GM23248 (cell line): Measurements from ENCODE around the gene THADA. TPM values are rescaled to one million over a fixed set of nuclear protein-coding genes. Genes with fewer than 3 reads are reported as not detected.
A peak's percentile ranks its signal among the peaks of the same experiment; 100 is the strongest.

Experiments
- DNase-seq: peaks from one replicate; pipeline ENCODE4 v3.0.0-alpha.2; 2015
- H2AFZ ChIP-seq: fragments of 200-600 bp; sonication (generic); 2 replicates; pipeline ENCODE4 v1.6.1; 2016; ENCODE audit warnings: antibody characterized with exemption
- H3F3A ChIP-seq: fragments of 200-600 bp; sonication (generic); 2 replicates; pipeline ENCODE4 v1.6.1; 2016; ENCODE audit warnings: mild to moderate bottlenecking, antibody characterized with exemption, mixed run types; ENCODE audit not compliant: insufficient read depth
- H3K27ac ChIP-seq: fragments of 200-600 bp; sonication (generic); 2 replicates; pipeline ENCODE4 v1.5.1; 2016; ENCODE audit warnings: mild to moderate bottlenecking
- H3K27me3 ChIP-seq: fragments of 200-600 bp; sonication (generic); replicated peaks from 2 replicates; pipeline ENCODE4 v1.6.1; 2016; ENCODE audit warnings: mild to moderate bottlenecking; ENCODE audit not compliant: insufficient read depth
- H3K36me3 ChIP-seq: fragments of 200-600 bp; sonication (generic); 2 replicates; pipeline ENCODE4 v1.6.1; 2016; ENCODE audit warnings: low read depth, mild to moderate bottlenecking
- H3K4me1 ChIP-seq: fragments of 200-600 bp; sonication (generic); 2 replicates; pipeline ENCODE4 v1.6.1; 2016; ENCODE audit warnings: mild to moderate bottlenecking; ENCODE audit not compliant: insufficient read depth
- H3K4me2 ChIP-seq: fragments of 200-600 bp; sonication (generic); one replicate; pipeline ENCODE4 v1.6.1; 2016; ENCODE audit warnings: mild to moderate bottlenecking; ENCODE audit not compliant: unreplicated experiment
- H3K4me3 ChIP-seq: fragments of 200-600 bp; sonication (generic); 2 replicates; pipeline ENCODE4 v1.5.1; 2016; ENCODE audit warnings: mild to moderate bottlenecking
- H3K79me2 ChIP-seq: fragments of 200-600 bp; sonication (generic); 2 replicates; pipeline ENCODE4 v1.6.1; 2016; ENCODE audit warnings: mild to moderate bottlenecking; ENCODE audit not compliant: insufficient read depth
- H3K9ac ChIP-seq: fragments of 200-600 bp; sonication (generic); 2 replicates; pipeline ENCODE4 v1.6.1; 2016; ENCODE audit warnings: mild to moderate bottlenecking
- H3K9me2 ChIP-seq: fragments of 200-600 bp; sonication (generic); 2 replicates; pipeline ENCODE4 v1.6.1; 2016; ENCODE audit warnings: mixed run types, mild to moderate bottlenecking, moderate library complexity; ENCODE audit not compliant: insufficient read depth
- H3K9me3 ChIP-seq: fragments of 200-600 bp; sonication (generic); one replicate; pipeline ENCODE4 v1.6.1; 2017; ENCODE audit warnings: low read depth
- H4K20me1 ChIP-seq: fragments of 200-600 bp; sonication (generic); 2 replicates; pipeline ENCODE4 v1.6.0; 2016; ENCODE audit not compliant: insufficient read depth
- EZH2 ChIP-seq: fragments of 200-600 bp; sonication (generic); IDR thresholded peaks from 2 replicates; pipeline ENCODE4 v1.6.1; 2018; ENCODE audit warnings: antibody characterized with exemption, mild to moderate bottlenecking; ENCODE audit not compliant: insufficient read depth, poor library complexity, severe bottlenecking
- EZH2phosphoT487 ChIP-seq: fragments of 200-600 bp; sonication (generic); IDR thresholded peaks from 2 replicates; pipeline ENCODE4 v1.6.1; 2018; ENCODE audit warnings: antibody characterized with exemption, moderate library complexity, mild to moderate bottlenecking, low read depth; ENCODE audit not compliant: insufficient read depth
- WGBS, 2 experiments: methylation state at CpG; one replicate each; pipeline ENCODE4 v1.1.6; 2015 to 2017; ENCODE audit warnings: low lambda C conversion rate in 2 of 2, low coverage in 1 of 2; ENCODE audit errors: missing lambda C conversion rate in 2 of 2; 5-methylcytosine and 5-hydroxymethylcytosine counted together
- in situ Hi-C: fragments of 300-500 bp; cut with MboI; formaldehyde crosslinking; loops from 2 replicates; pipeline ENCODE4 v1.15.0; 2020
- polyA plus RNA-seq: library from polyadenylated mRNA; unstranded; fragments of >200 nt; fragmentation: Nextera tagmentation; extraction: Ambion mirVana; gene quantifications from 2 replicates; pipeline ENCODE4 v1.2.1, GENCODE V29; 2016
- total RNA-seq: library from RNA; depleted of rRNA; stranded (reverse); fragments of >200 nt; shearing (Covaris generic); gene quantifications from 2 replicates; pipeline ENCODE4 v1.2.3, GENCODE V29; 2014

The THADA gene
- total and polyA plus RNA-seq, 2 experiments from 2014 or later: 14.1 to 15.8 TPM

DNA sequence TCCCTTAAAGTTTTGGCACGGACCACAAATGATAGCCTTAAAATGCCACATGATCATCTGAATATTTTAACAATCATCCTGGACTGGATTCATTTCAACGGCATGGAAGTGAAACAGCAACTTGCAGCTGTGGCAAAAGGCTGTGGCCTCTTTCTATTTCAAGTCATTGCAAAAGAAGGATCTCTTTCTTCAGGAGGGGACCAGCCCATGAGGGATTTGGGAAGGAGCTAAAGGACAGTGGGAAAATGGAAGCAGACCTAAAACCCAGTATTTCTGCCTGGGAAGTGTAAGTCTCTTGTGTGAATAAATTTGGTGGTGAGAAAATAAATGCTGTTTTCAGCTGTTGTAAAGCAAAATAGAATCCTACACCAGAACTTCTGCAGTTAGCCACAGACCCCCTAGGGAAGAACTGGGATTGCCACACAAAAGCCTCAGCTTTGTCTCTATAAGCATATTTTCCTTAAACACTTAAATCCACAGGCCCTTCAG is 262.1 kb downstream of the THADA start:
- H3K4me3 ChIP-seq: no peak overlapping the region; the same call in 1 of the 2 replicates
- in situ Hi-C loops: no loop called here
- no peaks in the 10 kb centered on the region for H3K9me2 ChIP-seq
- no peaks in the 10 kb centered on the region for H3K79me2 ChIP-seq
- H3K4me1 ChIP-seq: peaks cover 16% of the 10 kb centered on the region
- peak overlapping the region; percentile 62 for H3K4me2 ChIP-seq
- peak; percentile 61 for DNase-seq
- TF ChIP-seq EZH2: no peak
- TF ChIP-seq EZH2phosphoT487: no peak
- H3F3A ChIP-seq: no peaks in the 10 kb centered on the region
- H3K27ac ChIP-seq: peak overlapping the region; percentile 50
- peak overlapping the region; percentile 49 for H3K9ac ChIP-seq
- H3K9me3 ChIP-seq: no peaks in the 10 kb centered on the region
- WGBS, 2 experiments: 9 to 11% methylated on average over 2 of the region's 2 CpGs
- H4K20me1 ChIP-seq: no peaks in the 10 kb centered on the region
- H2AFZ ChIP-seq: peak overlapping the region; percentile 11
- no peaks in the 10 kb centered on the region for H3K36me3 ChIP-seq
- no peaks in the 10 kb centered on the region for H3K27me3 ChIP-seq

DNA sequence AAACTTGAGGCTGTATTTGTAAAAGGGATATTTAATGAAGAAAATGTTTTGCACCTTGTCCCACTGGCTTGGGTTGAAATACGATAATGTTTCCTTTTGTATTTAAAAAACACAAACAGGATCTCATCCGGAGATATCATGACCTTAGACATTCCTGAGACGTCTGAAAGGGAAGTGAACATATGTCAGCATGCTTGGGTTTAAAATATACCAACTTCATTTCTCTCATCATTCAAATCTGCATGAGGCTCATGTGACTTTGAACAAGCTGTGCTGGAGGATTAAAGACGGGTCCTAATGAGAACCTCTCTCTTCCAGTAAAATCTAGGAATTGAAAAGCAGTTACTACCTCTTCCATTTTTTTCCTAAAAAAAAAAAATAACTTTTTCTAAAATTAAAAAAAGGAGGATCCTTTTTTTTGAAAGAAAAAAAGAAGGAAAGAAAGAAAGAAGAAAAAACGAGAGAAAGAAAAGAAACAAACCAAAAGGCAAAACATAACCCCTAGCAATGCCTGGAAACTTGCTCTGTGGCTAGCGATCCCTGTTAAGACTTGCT is 262.7 kb downstream of the THADA start:
- Histone ChIP-seq H3K36me3 (no peaks in the 10 kb centered on the region), H3F3A (no peaks in the 10 kb centered on the region), H4K20me1 (no peaks in the 10 kb centered on the region), H3K79me2 (no peaks in the 10 kb centered on the region), H3K9ac (peak overlapping the region; percentile 49), H3K4me2 (peak overlapping the region; percentile 62), H3K4me3 (no peak overlapping the region; the same call in 1 of the 2 replicates), H2AFZ (peak overlapping the region; percentile 11), H3K4me1 (peaks cover 16% of the 10 kb centered on the region), H3K9me3 (no peaks in the 10 kb centered on the region), H3K27ac (peak overlapping the region; percentile 50), H3K9me2 (no peaks in the 10 kb centered on the region), H3K27me3 (no peaks in the 10 kb centered on the region)
- DNase-seq: no peak
- TF ChIP-seq EZH2 (no peak), EZH2phosphoT487 (no peak)
- in situ Hi-C loops: no loop called here
- WGBS, 2 experiments: 31 to 32% methylated on average over 6 of the region's 6 CpGs

DNA sequence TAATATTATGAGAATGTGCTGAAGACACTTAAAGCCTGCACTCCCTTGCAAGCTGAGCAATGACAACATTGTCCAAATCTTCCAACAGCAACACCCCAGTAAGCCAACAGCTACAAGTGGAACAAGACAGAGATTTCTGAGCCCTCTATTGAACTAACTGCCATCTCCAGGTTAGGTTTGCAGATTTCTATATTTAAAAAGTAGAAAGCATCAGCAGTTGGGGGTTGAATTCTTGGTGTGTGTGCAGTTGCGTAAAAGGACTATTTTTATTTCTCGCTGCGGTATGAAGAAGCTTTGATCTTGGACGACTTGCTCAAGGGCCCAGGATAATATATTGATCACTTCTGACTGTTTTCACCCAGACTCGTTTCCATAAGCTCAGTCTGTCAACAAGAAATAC is 263.2 kb downstream of the THADA start:
- Histone ChIP-seq H3K4me3 (no peak overlapping the region), H3K4me2 (peak overlapping the region; percentile 62), H2AFZ (no peak overlapping the region), H3K4me1 (peaks cover 16% of the 10 kb centered on the region), H3K27me3 (no peaks in the 10 kb centered on the region), H3K9me3 (no peaks in the 10 kb centered on the region), H3K9ac (peak overlapping the region; percentile 49; the same call in 1 of the 2 replicates), H3F3A (no peaks in the 10 kb centered on the region), H3K27ac (no peak overlapping the region), H3K79me2 (no peaks in the 10 kb centered on the region), H3K36me3 (no peaks in the 10 kb centered on the region), H4K20me1 (no peaks in the 10 kb centered on the region), H3K9me2 (no peaks in the 10 kb centered on the region)
- WGBS, 2 experiments: 59 to 61% methylated on average over 5 of the region's 5 CpGs
- DNase-seq: no peak
- TF ChIP-seq EZH2phosphoT487 (no peak), EZH2 (no peak)
- in situ Hi-C loops: no loop called here

DNA sequence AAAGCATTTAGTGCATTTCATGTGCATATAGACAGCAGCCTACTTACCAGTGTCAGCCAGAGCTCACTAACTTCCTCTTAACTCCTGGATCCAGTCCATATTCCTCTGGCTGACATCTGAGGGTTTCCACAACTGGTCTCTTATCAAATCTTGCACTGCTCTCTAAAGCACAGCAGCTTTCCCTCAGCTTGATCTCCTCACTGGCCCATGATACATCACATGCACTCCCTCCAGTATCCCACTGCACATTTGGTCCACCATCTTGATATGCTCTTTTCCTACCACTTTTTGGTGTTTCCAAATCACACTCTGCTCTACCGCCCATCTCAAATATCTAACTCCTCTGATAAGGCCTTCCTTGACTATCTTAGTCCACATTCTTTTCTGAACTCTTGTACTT is 264.4 kb downstream of the THADA start:
- H3K36me3 ChIP-seq: no peaks in the 10 kb centered on the region
- H3K27me3 ChIP-seq: no peaks in the 10 kb centered on the region
- H4K20me1 ChIP-seq: no peaks in the 10 kb centered on the region
- in situ Hi-C loops: no loop called here
- no peak overlapping the region for H3K27ac ChIP-seq
- peaks cover 16% of the 10 kb centered on the region for H3K4me1 ChIP-seq
- no peak overlapping the region for H3K4me3 ChIP-seq
- H3K9me3 ChIP-seq: no peaks in the 10 kb centered on the region
- no peak overlapping the region for H2AFZ ChIP-seq
- TF ChIP-seq EZH2 (no peak), EZH2phosphoT487 (no peak)
- 97 to 100% methylated on average over 1 of the region's 1 CpG for WGBS, 2 experiments
- no peak for DNase-seq
- no peaks in the 10 kb centered on the region for H3F3A ChIP-seq
- H3K4me2 ChIP-seq: no peak overlapping the region
- no peaks in the 10 kb centered on the region for H3K79me2 ChIP-seq
- no peaks in the 10 kb centered on the region for H3K9me2 ChIP-seq
- no peak overlapping the region for H3K9ac ChIP-seq

DNA sequence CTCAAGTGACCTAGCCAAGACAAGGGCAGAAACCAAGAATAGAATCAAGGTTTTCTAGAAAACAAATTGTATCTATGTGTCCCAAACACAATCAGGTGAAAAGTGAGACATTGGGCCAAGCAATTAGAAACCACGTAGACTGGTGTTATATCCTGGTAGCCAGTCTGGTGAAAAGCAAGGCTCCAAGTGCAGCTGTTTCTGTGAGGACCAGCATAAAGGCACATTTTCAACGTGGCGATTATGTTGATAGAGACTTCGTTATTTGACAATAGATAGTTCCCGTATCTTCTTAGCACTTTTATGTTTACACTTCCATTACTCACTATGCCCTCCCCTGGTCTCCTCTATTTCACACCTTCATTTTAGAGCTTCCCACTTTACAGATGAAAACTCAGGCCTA is 266.2 kb downstream of the THADA start:
- TF ChIP-seq EZH2 (no peak), EZH2phosphoT487 (no peak)
- Histone ChIP-seq H3K4me3 (no peak overlapping the region), H4K20me1 (no peaks in the 10 kb centered on the region), H2AFZ (no peak overlapping the region), H3K36me3 (no peaks in the 10 kb centered on the region), H3K27me3 (no peaks in the 10 kb centered on the region), H3F3A (peaks cover 5% of the 10 kb centered on the region; the same call in 1 of the 2 replicates), H3K9me2 (no peaks in the 10 kb centered on the region), H3K4me2 (no peak overlapping the region), H3K27ac (no peak overlapping the region), H3K79me2 (no peaks in the 10 kb centered on the region), H3K9me3 (no peaks in the 10 kb centered on the region), H3K9ac (no peak overlapping the region), H3K4me1 (peaks cover 18% of the 10 kb centered on the region)
- WGBS, 2 experiments: 97% methylated on average over 5 of the region's 5 CpGs
- DNase-seq: no peak
- in situ Hi-C loops: no loop called here
